ENCODE measurements around the gene HECW1.

Gene HECW1

GRCh38 chr7:43332193-43332796 lies 219.8 kb downstream of the HECW1 start:
- ChIA-PET POLR2A (no interaction called here), CTCF (interaction anchor here (0.6 kb wide), 1 partner anchor 506 kb away, joined by 3 read pairs; no protein-coding TSS in a partner anchor)
- no peak overlapping the region for H3K27ac ChIP-seq (ENCODE audit: extremely low read depth, low read depth, low read length)
- H3K9me3 ChIP-seq (ENCODE audit: control insufficient read depth, insufficient read depth, low read depth, low read length): no peaks in the 10 kb centered on the region
- TF ChIP-seq SCRT1 (tag by site-specific recombination; IDR thresholded peaks at IDR 0.05; ENCODE audit: borderline replicate concordance) (no peak), ZNF623 (tag by site-specific recombination; IDR thresholded peaks at IDR 0.05) (no peak), ZNF677 (tag by site-specific recombination; IDR thresholded peaks at IDR 0.05) (no peak), ZNF624 (tag by site-specific recombination; IDR thresholded peaks at IDR 0.05) (no peak), ZBTB20 (tag by site-specific recombination; IDR thresholded peaks at IDR 0.05) (no peak), ZNF266 (tag by site-specific recombination; IDR thresholded peaks at IDR 0.05; ENCODE audit: low read depth) (no peak), ZNF639 (tag by site-specific recombination; IDR thresholded peaks at IDR 0.05) (no peak), ZIC2 (tag by site-specific recombination; IDR thresholded peaks at IDR 0.05) (no peak), ZNF433 (tag by site-specific recombination; IDR thresholded peaks at IDR 0.05; ENCODE audit: low read depth) (no peak), MYNN (tag by site-specific recombination; IDR thresholded peaks at IDR 0.05; ENCODE audit: borderline replicate concordance) (no peak), ZNF514 (tag by site-specific recombination; IDR thresholded peaks at IDR 0.05) (no peak), INSM2 (tag by site-specific recombination; IDR thresholded peaks at IDR 0.05) (no peak), KLF16 (tag by site-specific recombination; IDR thresholded peaks at IDR 0.05) (no peak), ZNF341 (tag by site-specific recombination; IDR thresholded peaks at IDR 0.05; ENCODE audit: low read depth) (no peak), ZNF302 (tag by site-specific recombination; IDR thresholded peaks at IDR 0.05; ENCODE audit: low read depth) (no peak), ZNF580 (tag by site-specific recombination; IDR thresholded peaks at IDR 0.05) (no peak), ZSCAN4 (tag by site-specific recombination; IDR thresholded peaks at IDR 0.05) (no peak), ZBTB11 (tag by site-specific recombination; conservative IDR thresholded peaks at IDR 0.05; ENCODE audit: low read depth) (no peak)
- H3K4me1 ChIP-seq (ENCODE audit: control insufficient read depth, insufficient read depth, low read length): no peaks in the 10 kb centered on the region
- H3K36me3 ChIP-seq (ENCODE audit: control insufficient read depth in 2 of 2, insufficient read depth in 1 of 2, low read length in 2 of 2): no peaks in the 10 kb centered on the region
- no peak overlapping the region for H3K4me3 ChIP-seq (ENCODE audit: low read depth, low read length)
